ENCODE data around the gene COX20.
A peak's percentile ranks its signal among the peaks of the same experiment; 100 is the strongest.
"Not testable (repeated sequence)": the region's sequence is repeated elsewhere in the genome, so short reads cannot be mapped to it uniquely, and the experiment has no call there.

The COX20 gene

GRCh38 chr1:244835276-244836134, at the start of gene COX20:
Gene COX20, plus strand, starts transcription at chr1:244835658. Its CDS starts 57 bp downstream, at chr1:244835715.
- peak; percentile 12 for DNase-seq

- DNase-seq, result no peak
Measured at GRCh38 chr1:244788493-244789275, 46.8 kb upstream of the COX20 start.

GRCh38 chr1:244789276-244789580, 46.2 kb upstream of the COX20 start:
- no peak for DNase-seq

- DNase-seq, result no peak
Measured at GRCh38 chr1:244789731-244790130, 45.7 kb upstream of the COX20 start.

- DNase-seq, result no peak
Measured at GRCh38 chr1:244791061-244791460, 44.4 kb upstream of the COX20 start.

GRCh38 chr1:244792188-244792850, 43.1 kb upstream of the COX20 start:
- DNase-seq, result no peak

- DNase-seq, result no peak
Measured at GRCh38 chr1:244794071-244794470, 41.4 kb upstream of the COX20 start.

- not testable (repeated sequence) for DNase-seq
Measured at GRCh38 chr1:244794516-244794915, 40.9 kb upstream of the COX20 start.

GRCh38 chr1:244796719-244797406, 38.6 kb upstream of the COX20 start:
- no peak for DNase-seq

- no peak for DNase-seq
Measured at GRCh38 chr1:244800821-244801220, 34.6 kb upstream of the COX20 start.

GRCh38 chr1:244801246-244801645, 34.2 kb upstream of the COX20 start:
- no peak for DNase-seq

- no peak for DNase-seq
Measured at GRCh38 chr1:244802041-244802440, 33.4 kb upstream of the COX20 start.

GRCh38 chr1:244802556-244803239, 32.8 kb upstream of the COX20 start:
- DNase-seq, result no peak

GRCh38 chr1:244804841-244805240, 30.6 kb upstream of the COX20 start:
- no peak for DNase-seq

GRCh38 chr1:244807138-244807537, 28.3 kb upstream of the COX20 start:
- DNase-seq, result no peak

GRCh38 chr1:244810221-244810620, 25.2 kb upstream of the COX20 start:
- DNase-seq, result no peak

GRCh38 chr1:244813327-244813726, 22.1 kb upstream of the COX20 start:
- no peak for DNase-seq

- DNase-seq, result no peak
Measured at GRCh38 chr1:244815600-244816099, 19.8 kb upstream of the COX20 start.

GRCh38 chr1:244817415-244817894, 18.0 kb upstream of the COX20 start:
- DNase-seq, result no peak

GRCh38 chr1:244820131-244820530, 15.3 kb upstream of the COX20 start:
- no peak for DNase-seq

- DNase-seq, result no peak
Measured at GRCh38 chr1:244821134-244821533, 14.3 kb upstream of the COX20 start.

- DNase-seq, result no peak
Measured at GRCh38 chr1:244822878-244823277, 12.6 kb upstream of the COX20 start.

Data from NCI-H187 treated with DMSO at 0.1 percent for 48 hours (cell line).